ENCODE measurements around the gene CPXM1.
"Not testable (repeated sequence)": the region's sequence is repeated elsewhere in the genome, so short reads cannot be mapped to it uniquely, and the experiment has no call there.

Gene CPXM1

DNA sequence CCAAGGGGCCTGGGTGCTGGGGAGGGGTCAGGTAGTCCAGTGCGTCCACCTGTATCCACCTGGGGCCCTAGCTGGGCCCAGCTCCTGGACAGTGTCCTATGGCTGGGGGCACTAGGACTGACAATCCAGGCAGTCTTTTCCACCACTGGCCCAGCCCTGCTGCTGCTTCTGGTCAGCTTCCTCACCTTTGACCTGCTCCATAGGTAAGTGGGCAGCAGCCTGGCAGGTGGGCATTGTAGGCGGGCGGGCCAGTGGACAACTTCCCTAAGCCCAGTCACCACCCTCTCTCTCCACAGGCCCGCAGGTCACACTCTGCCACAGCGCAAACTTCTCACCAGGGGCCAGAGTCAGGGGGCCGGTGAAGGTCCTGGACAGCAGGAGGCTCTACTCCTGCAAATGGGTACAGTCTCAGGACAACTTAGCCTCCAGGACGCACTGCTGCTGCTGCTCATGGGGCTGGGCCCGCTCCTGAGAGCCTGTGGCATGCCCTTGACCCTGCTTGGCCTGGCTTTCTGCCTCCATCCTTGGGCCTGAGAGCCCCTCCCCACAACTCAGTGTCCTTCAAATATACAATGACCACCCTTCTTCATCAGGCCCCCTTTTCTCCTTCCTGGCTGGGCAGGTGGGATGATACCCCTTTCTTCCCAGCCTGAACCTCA lies 14.9 kb upstream of the CPXM1 start:
- H3K27ac ChIP-seq (ENCODE audit: poor library complexity, severe bottlenecking): peak overlapping the region; percentile 62
- no peaks in the 10 kb centered on the region for H3K27me3 ChIP-seq (ENCODE audit: insufficient read depth, poor library complexity, severe bottlenecking)
- TF ChIP-seq, protein P1, sequence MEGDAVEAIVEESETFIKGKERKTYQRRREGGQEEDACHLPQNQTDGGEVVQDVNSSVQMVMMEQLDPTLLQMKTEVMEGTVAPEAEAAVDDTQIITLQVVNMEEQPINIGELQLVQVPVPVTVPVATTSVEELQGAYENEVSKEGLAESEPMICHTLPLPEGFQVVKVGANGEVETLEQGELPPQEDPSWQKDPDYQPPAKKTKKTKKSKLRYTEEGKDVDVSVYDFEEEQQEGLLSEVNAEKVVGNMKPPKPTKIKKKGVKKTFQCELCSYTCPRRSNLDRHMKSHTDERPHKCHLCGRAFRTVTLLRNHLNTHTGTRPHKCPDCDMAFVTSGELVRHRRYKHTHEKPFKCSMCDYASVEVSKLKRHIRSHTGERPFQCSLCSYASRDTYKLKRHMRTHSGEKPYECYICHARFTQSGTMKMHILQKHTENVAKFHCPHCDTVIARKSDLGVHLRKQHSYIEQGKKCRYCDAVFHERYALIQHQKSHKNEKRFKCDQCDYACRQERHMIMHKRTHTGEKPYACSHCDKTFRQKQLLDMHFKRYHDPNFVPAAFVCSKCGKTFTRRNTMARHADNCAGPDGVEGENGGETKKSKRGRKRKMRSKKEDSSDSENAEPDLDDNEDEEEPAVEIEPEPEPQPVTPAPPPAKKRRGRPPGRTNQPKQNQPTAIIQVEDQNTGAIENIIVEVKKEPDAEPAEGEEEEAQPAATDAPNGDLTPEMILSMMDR (IDR thresholded peaks at IDR 0.05; ENCODE audit: poor library complexity, severe bottlenecking): no peak
- no peak overlapping the region for H3K4me3 ChIP-seq (ENCODE audit: severe bottlenecking)
- ATAC-seq (ENCODE audit: low read depth) (no peak), DNase-seq (ENCODE audit: low spot score) (no peak)
- peaks cover 8% of the 10 kb centered on the region for H3K9me3 ChIP-seq (ENCODE audit: severe bottlenecking)
- H3K4me1 ChIP-seq (ENCODE audit: insufficient read depth, poor library complexity, severe bottlenecking): peaks cover 13% of the 10 kb centered on the region
- no peaks in the 10 kb centered on the region for H3K36me3 ChIP-seq (ENCODE audit: low read depth)

DNA sequence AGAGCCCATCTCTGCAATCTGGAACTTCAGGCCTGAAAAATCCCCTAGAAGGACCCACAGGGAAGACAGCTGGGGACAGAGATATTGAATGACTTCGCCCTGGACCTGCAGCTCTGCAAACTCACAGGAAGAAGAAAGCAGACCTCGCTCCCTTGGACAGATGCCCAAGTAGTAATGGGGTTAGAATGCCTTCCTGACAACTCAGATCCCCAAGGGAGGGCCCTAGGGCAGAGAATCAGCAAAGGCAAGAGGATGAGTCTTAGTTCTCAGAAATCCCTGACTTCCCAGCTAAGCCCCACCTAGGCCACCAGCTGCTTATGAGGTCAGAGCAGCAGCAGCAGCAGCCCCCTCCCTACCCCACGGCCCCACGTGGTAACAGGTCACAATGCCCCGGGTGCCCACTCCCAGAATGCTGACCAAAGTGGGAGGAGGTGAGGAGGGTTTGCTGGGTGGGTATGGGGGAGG lies 14.2 kb upstream of the CPXM1 start, which contains the start of gene C20orf141:
C20orf141 (plus strand) TSS at position 401 of the 465 bp plus-strand sequence. CDS start 198 bp downstream, outside the sequence.
- H3K4me1 ChIP-seq (ENCODE audit: insufficient read depth, poor library complexity, severe bottlenecking): peaks cover 13% of the 10 kb centered on the region
- TF ChIP-seq, protein P1 (IDR thresholded peaks at IDR 0.05; ENCODE audit: poor library complexity, severe bottlenecking): no peak
- H3K9me3 ChIP-seq (ENCODE audit: severe bottlenecking): peaks cover 8% of the 10 kb centered on the region
- H3K4me3 ChIP-seq (ENCODE audit: severe bottlenecking): no peak within 1 kb of the TSS
- DNase-seq (ENCODE audit: low spot score): peak; percentile 93
- no peaks in the 10 kb centered on the region for H3K36me3 ChIP-seq (ENCODE audit: low read depth)
- no peaks in the 10 kb centered on the region for H3K27me3 ChIP-seq (ENCODE audit: insufficient read depth, poor library complexity, severe bottlenecking)
- peak; percentile 98 for ATAC-seq (ENCODE audit: low read depth)
- peak within 1 kb of the TSS; percentile 62 for H3K27ac ChIP-seq (ENCODE audit: poor library complexity, severe bottlenecking)

DNA sequence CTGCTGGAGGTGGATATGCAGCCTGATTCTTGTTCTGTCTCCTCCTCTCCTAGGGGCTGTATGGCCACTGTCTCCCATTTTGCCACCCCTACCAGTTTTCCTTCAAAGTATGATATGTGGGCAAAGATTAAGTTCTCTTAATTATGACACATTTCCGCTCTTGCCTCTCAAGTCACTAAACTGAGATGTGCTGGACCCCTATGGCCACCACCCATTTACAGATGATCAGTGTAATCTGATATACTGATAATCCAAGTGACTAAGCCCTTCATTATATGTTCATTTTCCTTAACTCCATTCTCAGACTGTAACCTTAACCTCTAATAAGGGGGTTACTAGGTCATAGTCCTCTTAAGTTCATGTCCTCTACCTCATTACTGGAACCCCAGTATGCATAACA lies 13.6 kb upstream of the CPXM1 start:
- ATAC-seq (ENCODE audit: low read depth) (peak; percentile 13; the same call in 1 of the 3 replicates), DNase-seq (ENCODE audit: low spot score) (no peak)
- Histone ChIP-seq H3K36me3 (ENCODE audit: low read depth) (no peaks in the 10 kb centered on the region), H3K4me1 (ENCODE audit: insufficient read depth, poor library complexity, severe bottlenecking) (peaks cover 13% of the 10 kb centered on the region), H3K27me3 (ENCODE audit: insufficient read depth, poor library complexity, severe bottlenecking) (peaks cover 2% of the 10 kb centered on the region), H3K4me3 (ENCODE audit: severe bottlenecking) (no peak overlapping the region), H3K9me3 (ENCODE audit: severe bottlenecking) (peaks cover 8% of the 10 kb centered on the region), H3K27ac (ENCODE audit: poor library complexity, severe bottlenecking) (peak overlapping the region; percentile 62)
- TF ChIP-seq, protein P1 (IDR thresholded peaks at IDR 0.05; ENCODE audit: poor library complexity, severe bottlenecking): no peak

DNA sequence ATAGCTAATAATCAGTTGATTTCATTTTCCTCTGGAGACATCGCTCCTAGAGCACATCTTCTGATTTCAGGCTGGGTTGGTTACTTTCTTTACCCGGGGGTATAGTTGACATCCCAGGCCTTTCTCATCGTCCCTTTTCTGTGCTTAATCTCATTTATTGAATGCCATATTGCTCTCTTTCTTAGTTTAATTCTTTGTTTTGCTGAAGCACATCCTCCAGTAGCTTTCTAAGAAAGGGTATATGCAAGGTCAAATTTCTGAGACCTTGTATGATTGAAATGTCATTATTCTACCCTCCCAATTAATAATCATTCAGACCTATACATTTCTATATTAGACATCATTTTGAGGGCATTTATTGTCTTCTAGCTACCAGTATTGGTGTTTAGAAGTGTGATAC lies 11.8 kb upstream of the CPXM1 start:
- H3K27ac ChIP-seq (ENCODE audit: poor library complexity, severe bottlenecking): no peak overlapping the region
- no peak for DNase-seq (ENCODE audit: low spot score)
- peaks cover 8% of the 10 kb centered on the region for H3K9me3 ChIP-seq (ENCODE audit: severe bottlenecking)
- H3K4me3 ChIP-seq (ENCODE audit: severe bottlenecking): no peak overlapping the region
- no peaks in the 10 kb centered on the region for H3K36me3 ChIP-seq (ENCODE audit: low read depth)
- no peak for ATAC-seq (ENCODE audit: low read depth)
- TF ChIP-seq, protein P1 (IDR thresholded peaks at IDR 0.05; ENCODE audit: poor library complexity, severe bottlenecking): no peak
- H3K27me3 ChIP-seq (ENCODE audit: insufficient read depth, poor library complexity, severe bottlenecking): peaks cover 3% of the 10 kb centered on the region
- peaks cover 13% of the 10 kb centered on the region for H3K4me1 ChIP-seq (ENCODE audit: insufficient read depth, poor library complexity, severe bottlenecking)

DNA sequence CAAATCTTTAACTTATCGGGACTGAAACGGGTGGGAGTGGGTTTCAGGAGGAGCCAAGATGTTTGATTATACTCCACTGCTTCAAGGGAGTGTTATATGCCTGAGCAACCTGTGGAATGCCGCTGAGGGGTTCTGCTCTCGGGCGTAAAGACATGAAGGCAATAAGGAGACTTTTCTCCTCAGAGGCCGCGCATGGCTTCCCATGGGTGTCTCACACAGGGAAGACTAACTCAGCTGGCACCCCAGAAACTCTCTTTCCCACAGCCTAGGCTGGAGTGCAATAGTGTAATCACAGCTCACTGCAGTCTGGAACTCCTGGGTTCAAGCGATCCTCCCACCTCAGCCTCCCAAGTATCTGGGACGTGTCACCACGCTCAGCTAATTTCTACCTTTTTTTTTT lies 9.3 kb upstream of the CPXM1 start:
- ATAC-seq (ENCODE audit: low read depth) (no peak), DNase-seq (ENCODE audit: low spot score) (no peak)
- Histone ChIP-seq H3K4me1 (ENCODE audit: insufficient read depth, poor library complexity, severe bottlenecking) (peaks cover 8% of the 10 kb centered on the region), H3K4me3 (ENCODE audit: severe bottlenecking) (no peak overlapping the region), H3K27ac (ENCODE audit: poor library complexity, severe bottlenecking) (no peak overlapping the region), H3K36me3 (ENCODE audit: low read depth) (no peaks in the 10 kb centered on the region), H3K9me3 (ENCODE audit: severe bottlenecking) (peaks cover 8% of the 10 kb centered on the region), H3K27me3 (ENCODE audit: insufficient read depth, poor library complexity, severe bottlenecking) (peaks cover 3% of the 10 kb centered on the region)
- TF ChIP-seq, protein P1 (IDR thresholded peaks at IDR 0.05; ENCODE audit: poor library complexity, severe bottlenecking): no peak

DNA sequence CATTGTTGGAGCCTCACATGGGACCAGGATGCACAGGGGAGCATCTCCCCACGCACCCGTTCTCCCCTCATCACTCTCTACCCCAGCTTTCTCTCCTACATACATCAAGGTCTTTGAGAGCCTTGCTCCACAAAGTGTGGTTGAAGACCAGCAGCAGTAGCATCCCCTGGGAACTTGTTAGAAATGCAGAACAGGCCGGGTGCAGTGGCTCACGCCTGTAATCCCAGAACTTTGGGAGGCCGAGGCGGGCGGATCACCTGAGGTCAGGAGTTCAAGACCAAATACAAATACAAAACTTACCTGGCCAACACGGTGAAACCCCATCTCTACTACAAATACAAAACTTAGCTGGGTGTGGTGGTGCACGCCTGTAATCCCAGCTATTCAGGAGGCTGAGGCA lies 7.5 kb upstream of the CPXM1 start:
- ATAC-seq (ENCODE audit: low read depth); DNase-seq (ENCODE audit: low spot score); H3K27me3 ChIP-seq (ENCODE audit: insufficient read depth, poor library complexity, severe bottlenecking); H3K9me3 ChIP-seq (ENCODE audit: severe bottlenecking); H3K4me1 ChIP-seq (ENCODE audit: insufficient read depth, poor library complexity, severe bottlenecking); H3K4me3 ChIP-seq (ENCODE audit: severe bottlenecking); H3K36me3 ChIP-seq (ENCODE audit: low read depth); H3K27ac ChIP-seq (ENCODE audit: poor library complexity, severe bottlenecking): not testable (repeated sequence)

All from RWPE2 (cell line).